IMR-90 (cell line): Measurements from ENCODE around the gene KCTD10. TPM values are rescaled to one million over a fixed set of nuclear protein-coding genes. Genes with fewer than 3 reads are reported as not detected.

ENCODE experiments used
- ATAC-seq: fragments of 200-7000 bp; cut with Tn5 transposase; 2 replicates; pipeline ENCODE4 v1.9.1; 2020; ENCODE audit warnings: low read depth, mild to moderate bottlenecking, moderate library complexity
- BruUV-seq: library from RNA; stranded (reverse); fragments of 400-500 nt; replicated peaks from 2 replicates; lab custom pipeline; 2021; lab: Mats Ljungman, UMichigan
- CTCF ChIA-PET: fragments of 300-600 bp; formaldehyde crosslinking; extraction: SDS; loops from one replicate; lab custom pipeline; 2021; ENCODE audit warnings: antibody characterized with exemption; lab: Yijun Ruan, JAX
- POLR2A ChIA-PET: fragments of 300-600 bp; sonication (Branson Sonifier 250); formaldehyde crosslinking; loops from one replicate; lab custom pipeline; 2022; ENCODE audit warnings: antibody characterized with exemption; ENCODE audit not compliant: unreplicated experiment; lab: Charles Lee
- DNase-seq: peaks from one replicate; pipeline ENCODE4 v3.0.0; 2013
- H2AFZ ChIP-seq: replicated peaks from 2 replicates; pipeline ENCODE3; 2013; ENCODE audit warnings: low read length, mild to moderate bottlenecking; ENCODE audit not compliant: poor library complexity
- H2AK5ac ChIP-seq: 2 replicates; pipeline ENCODE4 v1.6.1; 2013; ENCODE audit warnings: low read depth, low read length, inconsistent platforms
- H2AK9ac ChIP-seq: replicated peaks from 2 replicates; pipeline ENCODE3; 2013; ENCODE audit warnings: mild to moderate bottlenecking, low read depth, low read length, moderate library complexity; ENCODE audit not compliant: poor library complexity
- H2BK120ac ChIP-seq: 2 replicates; pipeline ENCODE4 v1.6.1; 2013; ENCODE audit warnings: low read depth, low read length, inconsistent platforms
- H2BK15ac ChIP-seq: 3 replicates; pipeline ENCODE4 v1.6.1; 2013; ENCODE audit warnings: low read depth, low read length, inconsistent platforms
- H2BK20ac ChIP-seq: 2 replicates; pipeline ENCODE4 v1.6.1; 2013; ENCODE audit warnings: low read depth, mild to moderate bottlenecking, inconsistent platforms, low read length, moderate library complexity
- H2BK5ac ChIP-seq: 2 replicates; pipeline ENCODE4 v1.6.1; 2013; ENCODE audit warnings: mild to moderate bottlenecking, low read depth, low read length, inconsistent platforms; ENCODE audit not compliant: poor library complexity, severe bottlenecking
- H3K14ac ChIP-seq: replicated peaks from 2 replicates; pipeline ENCODE4 v1.6.1; 2013; ENCODE audit warnings: low read depth, low read length, inconsistent platforms
- H3K18ac ChIP-seq: 2 replicates; pipeline ENCODE4 v1.6.1; 2013; ENCODE audit warnings: low read depth, low read length, control low read depth
- H3K23ac ChIP-seq: 2 replicates; pipeline ENCODE4 v1.6.1; 2013; ENCODE audit warnings: low read depth, low read length, inconsistent platforms
- H3K27ac ChIP-seq: 2 replicates; pipeline ENCODE4 v1.5.1; 2013; ENCODE audit warnings: mild to moderate bottlenecking, control low read depth, low read length; ENCODE audit not compliant: insufficient read depth
- H3K27me3 ChIP-seq: 2 replicates; pipeline ENCODE4 v1.6.1; 2013; ENCODE audit warnings: low read length; ENCODE audit not compliant: control insufficient read depth, insufficient read depth
- H3K36me3 ChIP-seq: 2 replicates; pipeline ENCODE4 v1.6.1; 2013; ENCODE audit warnings: low read length, mixed read lengths; ENCODE audit not compliant: control insufficient read depth, insufficient read depth
- H3K4ac ChIP-seq: 2 replicates; pipeline ENCODE4 v1.6.1; 2013; ENCODE audit warnings: low read depth, low read length, inconsistent platforms
- H3K4me1 ChIP-seq: 2 replicates; pipeline ENCODE4 v1.6.1; 2013; ENCODE audit warnings: low read length, mixed read lengths; ENCODE audit not compliant: control insufficient read depth, insufficient read depth
- H3K4me2 ChIP-seq: 2 replicates; pipeline ENCODE4 v1.6.1; 2013; ENCODE audit warnings: low read depth, mild to moderate bottlenecking, control low read depth, low read length, moderate library complexity
- H3K4me3 ChIP-seq: 2 replicates; pipeline ENCODE4 v1.5.1; 2013; ENCODE audit warnings: low read depth, mild to moderate bottlenecking, control low read depth, low read length, moderate library complexity; ENCODE audit not compliant: insufficient read depth
- H3K56ac ChIP-seq: 2 replicates; pipeline ENCODE4 v1.6.1; 2013; ENCODE audit warnings: low read length, inconsistent platforms; ENCODE audit not compliant: insufficient read depth; ENCODE audit errors: extremely low read depth
- H3K79me1 ChIP-seq, 2 experiments: 2 replicates each; pipeline ENCODE4 v1.6.1; 2013; ENCODE audit warnings: low read length in 2 of 2, inconsistent platforms in 1 of 2, low read depth in 1 of 2
- H3K9ac ChIP-seq: 2 replicates; pipeline ENCODE4 v1.6.1; 2013; ENCODE audit warnings: low read depth, low read length, control low read depth
- H3K9me1 ChIP-seq: 2 replicates; pipeline ENCODE4 v1.6.1; 2013; ENCODE audit warnings: low read length, inconsistent platforms; ENCODE audit not compliant: insufficient read depth
- H3K9me3 ChIP-seq: 2 replicates; pipeline ENCODE4 v1.6.1; 2013; ENCODE audit warnings: low read length; ENCODE audit not compliant: control insufficient read depth, insufficient read depth
- H4K20me1 ChIP-seq: 2 replicates; pipeline ENCODE4 v1.6.1; 2013; ENCODE audit warnings: low read length, inconsistent platforms; ENCODE audit not compliant: insufficient read depth
- H4K5ac ChIP-seq: 2 replicates; pipeline ENCODE4 v1.6.1; 2013; ENCODE audit warnings: mild to moderate bottlenecking, low read depth, low read length, control low read depth
- H4K8ac ChIP-seq, 2 experiments: 2 replicates each; pipeline ENCODE4 v1.6.1; 2013; ENCODE audit warnings: low read depth in 2 of 2, low read length in 2 of 2, control low read depth in 1 of 2, inconsistent platforms in 1 of 2
- H4K91ac ChIP-seq: 2 replicates; pipeline ENCODE4 v1.6.1; 2013; ENCODE audit warnings: low read depth, low read length, inconsistent platforms; ENCODE audit not compliant: insufficient read depth
- CEBPB ChIP-seq: IDR thresholded peaks from 2 replicates; pipeline ENCODE4 v1.6.1; 2012; ENCODE audit warnings: low read depth, low read length, improper control_type of control experiment
- CHD1 ChIP-seq: IDR thresholded peaks from 2 replicates; pipeline ENCODE4 v1.6.1; 2012; ENCODE audit warnings: low read depth, low read length, improper control_type of control experiment
- FOS ChIP-seq: fragments of 150-350 bp; IDR thresholded peaks from 2 replicates; pipeline ENCODE4 v1.6.1; 2016; ENCODE audit warnings: low read depth, low read length
- MAFK ChIP-seq: IDR thresholded peaks from 2 replicates; pipeline ENCODE4 v1.6.1; 2012; ENCODE audit warnings: low read depth, low read length, improper control_type of control experiment
- MAZ ChIP-seq: IDR thresholded peaks from 2 replicates; pipeline ENCODE4 v1.6.1; 2012; ENCODE audit warnings: low read depth, mild to moderate bottlenecking, low read length, improper control_type of control experiment, moderate library complexity, borderline replicate concordance
- MXI1 ChIP-seq: IDR thresholded peaks from 2 replicates; pipeline ENCODE4 v1.6.1; 2012; ENCODE audit warnings: low read depth, mild to moderate bottlenecking, low read length, moderate library complexity, borderline replicate concordance
- NFE2L2 ChIP-seq: fragments of 150-350 bp; IDR thresholded peaks from 2 replicates; pipeline ENCODE4 v1.6.1; 2016; ENCODE audit warnings: low read depth, mild to moderate bottlenecking, low read length
- RAD21 ChIP-seq: IDR thresholded peaks from 2 replicates; pipeline ENCODE4 v1.6.1; 2012; ENCODE audit warnings: low read length, improper control_type of control experiment
- RCOR1 ChIP-seq: IDR thresholded peaks from 2 replicates; pipeline ENCODE4 v1.6.1; 2012; ENCODE audit warnings: mild to moderate bottlenecking, low read length, improper control_type of control experiment; ENCODE audit not compliant: insufficient replicate concordance
- RFX5 ChIP-seq: IDR thresholded peaks from 2 replicates; pipeline ENCODE4 v1.8.0; 2012; ENCODE audit warnings: low read depth, mild to moderate bottlenecking, low read length, moderate library complexity
- SMC3 ChIP-seq: fragments of 150-350 bp; IDR thresholded peaks from 2 replicates; pipeline ENCODE4 v1.6.1; 2016; ENCODE audit warnings: low read depth, mild to moderate bottlenecking, antibody characterized with exemption, low read length, moderate library complexity
- WGBS, 2 experiments: methylation state at CpG; one replicate each; pipeline versions ENCODE4 v1.1.5 to v1.1.7; 2013; ENCODE audit warnings: missing lambda C conversion rate in 2 of 2; ENCODE audit not compliant: insufficient read length in 1 of 2; ENCODE audit errors: extremely low coverage in 2 of 2; 5-methylcytosine and 5-hydroxymethylcytosine counted together
- dilution Hi-C: fragments of 300-500 bp; cut with HindIII; formaldehyde crosslinking; loops from one replicate; pipeline ENCODE4 v1.14.3; 2018; ENCODE audit warnings: low sequenced_read_pairs; ENCODE audit not compliant: unreplicated experiment
- in situ Hi-C: fragments of 300-500 bp; cut with MboI; formaldehyde crosslinking; loops from 3 replicates; pipeline ENCODE4 v1.14.3; 2019; ENCODE audit warnings: low sequenced_read_pairs, inconsistent platforms, mixed read lengths
- intact Hi-C: fragments of 100-400 bp; cut with micrococcal nuclease; formaldehyde crosslinking; loops from 2 replicates; pipeline ENCODE4 v1.10.0; 2022
- polyA plus RNA-seq, 3 experiments: library from polyadenylated mRNA; depleted of rRNA; stranded (reverse); fragments of >200 nt; gene quantifications; 2 replicates each; pipeline ENCODE4 v1.2.3, GENCODE V29; 2012; ENCODE audit warnings: low replicate concordance in 1 of 3
- total RNA-seq: library from RNA; depleted of rRNA; stranded (reverse); fragments of >200 nt; gene quantifications from 2 replicates; pipeline ENCODE4 v1.2.3, GENCODE V29; 2012

The KCTD10 gene
- total and polyA plus RNA-seq, 2 of the 4 experiments (the other 2 are of a cell fraction), result 72.1 to 88.4 TPM

DNA sequence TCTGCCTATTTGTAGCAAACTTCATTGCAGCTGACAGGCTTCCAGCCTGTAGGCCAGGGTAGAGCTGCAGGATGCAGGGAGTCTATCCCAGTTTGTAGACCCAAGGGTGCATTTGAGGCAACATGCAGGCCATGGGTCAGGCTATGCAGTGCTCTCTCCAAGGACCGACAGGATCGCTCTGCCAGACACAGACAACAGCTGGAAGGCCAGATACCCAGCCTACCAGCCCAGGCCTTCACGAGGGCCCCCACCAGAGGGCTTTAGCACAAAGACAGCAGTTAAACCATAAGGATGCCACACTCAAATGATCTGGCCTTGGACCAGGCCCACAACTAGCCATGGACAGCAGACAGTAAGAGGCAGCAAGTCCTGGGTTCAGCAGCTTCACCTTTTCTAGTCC is 10.3 kb downstream of the KCTD10 start:
- Histone ChIP-seq H3K4me2 (no peak overlapping the region), H3K23ac (no peak overlapping the region), H3K4me3 (no peak overlapping the region), H2BK20ac (no peak overlapping the region), H3K18ac (no peak overlapping the region), H2AK5ac (no peak overlapping the region), H3K27me3 (no peaks in the 10 kb centered on the region), H3K79me1 (peaks cover 6 to 85% of the 10 kb centered on the region in 2 experiments; a peak in 3 of 4 replicates), H3K9me1 (peaks cover 41% of the 10 kb centered on the region), H4K5ac (no peak overlapping the region), H2BK15ac (no peak overlapping the region), H3K56ac (no peak overlapping the region), H3K14ac (no peak overlapping the region), H2BK5ac (peak overlapping the region; percentile 10), H2AFZ (no peak overlapping the region), H3K27ac (peak overlapping the region; percentile 10; the same call in 1 of the 2 replicates), H4K20me1 (peaks cover 33% of the 10 kb centered on the region), H3K36me3 (peaks cover 52% of the 10 kb centered on the region), H3K9ac (no peak overlapping the region), H2BK120ac (no peak overlapping the region), H3K4me1 (peaks cover 22% of the 10 kb centered on the region), H4K8ac (no peak overlapping the region), H3K9me3 (no peaks in the 10 kb centered on the region), H4K91ac (no peak overlapping the region), H3K4ac (no peak overlapping the region), H2AK9ac (no peak overlapping the region)
- ATAC-seq, result no peak
- in situ Hi-C loops, result no loop called here
- POLR2A ChIA-PET, result no interaction called here
- no TSS peak for BruUV-seq
- WGBS, 2 experiments, result 70% methylated on average over 3 of the region's 3 CpGs; no CpG with 5 or more reads in 1 of the 2 experiments
- no peak for DNase-seq
- CTCF ChIA-PET, result no interaction called here
- dilution Hi-C loops, result no loop called here
- TF ChIP-seq RAD21 (no peak), CHD1 (no peak), RCOR1 (no peak), CEBPB (no peak), RFX5 (no peak), NFE2L2 (no peak), SMC3 (no peak), MAFK (no peak), FOS (no peak), MXI1 (no peak), MAZ (no peak)
- intact Hi-C loops, result no loop called here
